Activated T-helper 2 cell treated with anti-CD3 and anti-CD28 coated beads, Interferon-gamma antibody, Interleukin-2, Interleukin-4, amounts not matched to agents 10 μg/mL and 5 μg/mL and 100 μg/mL, durations not matched to agents 14 hours and 24 hours and 36 hours (primary cell): ENCODE measurements around the gene TMPRSS3. TPM values are rescaled to one million over a fixed set of nuclear protein-coding genes. Genes with fewer than 3 reads are reported as not detected.
A peak's percentile ranks its signal among the peaks of the same experiment; 100 is the strongest.
"Not testable (repeated sequence)": the region's sequence is repeated elsewhere in the genome, so short reads cannot be mapped to it uniquely, and the experiment has no call there.

ENCODE experiments used
- DNase-seq: peaks from one replicate; pipeline ENCODE4 v3.0.0; 2021; ENCODE audit warnings: low spot score
- H3K27ac Mint-ChIP-seq: one replicate; pipeline ENCODE4 v1.8.0; 2021; ENCODE audit warnings: mixed read lengths
- H3K27me3 Mint-ChIP-seq: one replicate; pipeline ENCODE4 v1.8.0; 2021; ENCODE audit warnings: low read depth, mixed read lengths
- H3K36me3 Mint-ChIP-seq: one replicate; pipeline ENCODE4 v1.8.0; 2021; ENCODE audit warnings: low read depth, mixed read lengths
- H3K4me1 Mint-ChIP-seq: one replicate; pipeline ENCODE4 v1.8.0; 2021; ENCODE audit warnings: low read depth, mixed read lengths
- H3K4me3 Mint-ChIP-seq: one replicate; pipeline ENCODE4 v1.8.0; 2021; ENCODE audit warnings: low read depth, mild to moderate bottlenecking, moderate library complexity, mixed read lengths
- H3K9me3 Mint-ChIP-seq: one replicate; pipeline ENCODE4 v1.8.0; 2021; ENCODE audit warnings: mixed read lengths
- intact Hi-C: fragments of 100-400 bp; cut with micrococcal nuclease; formaldehyde crosslinking; loops from one replicate; pipeline ENCODE4 v1.15.1; 2023
- total RNA-seq: library from RNA; stranded (reverse); gene quantifications from 2 replicates; pipeline ENCODE4 v1.2.3, GENCODE V29; 2022

Gene TMPRSS3
- total RNA-seq, 1 donor from 2014 or later: 88.1 TPM

GRCh38 chr21:42412636-42412933, 16.7 kb upstream of the TMPRSS3 start:
- Mint-ChIP-seq H3K36me3 (peaks cover 9% of the 10 kb centered on the region), H3K27ac (no peak overlapping the region), H3K9me3 (peaks cover 2% of the 10 kb centered on the region), H3K4me3 (no peak overlapping the region), H3K27me3 (no peaks in the 10 kb centered on the region), H3K4me1 (peaks cover 54% of the 10 kb centered on the region)
- intact Hi-C loops: no loop called here
- no peak for DNase-seq

GRCh38 chr21:42411891-42412635, 16.2 kb upstream of the TMPRSS3 start:
- DNase-seq: no peak
- Mint-ChIP-seq H3K36me3 (peaks cover 14% of the 10 kb centered on the region), H3K27me3 (no peaks in the 10 kb centered on the region), H3K27ac (no peak overlapping the region), H3K9me3 (no peaks in the 10 kb centered on the region), H3K4me3 (no peak overlapping the region), H3K4me1 (peaks cover 55% of the 10 kb centered on the region)
- intact Hi-C loops: no loop called here

GRCh38 chr21:42411197-42411869, 15.5 kb upstream of the TMPRSS3 start:
- Mint-ChIP-seq H3K27me3 (no peaks in the 10 kb centered on the region), H3K36me3 (peaks cover 22% of the 10 kb centered on the region), H3K4me3 (no peak overlapping the region), H3K4me1 (peaks cover 59% of the 10 kb centered on the region), H3K27ac (no peak overlapping the region), H3K9me3 (no peaks in the 10 kb centered on the region)
- no peak for DNase-seq
- intact Hi-C loops: no loop called here

- Mint-ChIP-seq H3K4me1 (peaks cover 40% of the 10 kb centered on the region), H3K27ac (peak overlapping the region; percentile 74), H3K36me3 (peaks cover 41% of the 10 kb centered on the region), H3K9me3 (no peaks in the 10 kb centered on the region), H3K4me3 (peak overlapping the region; percentile 14), H3K27me3 (no peaks in the 10 kb centered on the region)
- DNase-seq: no peak
- intact Hi-C loops: loop anchor here (5.0 to 10.0 kb wide), 2 partner anchors 72 to 405 kb away; no protein-coding TSS in a partner anchor
Observed at GRCh38 chr21:42409366-42409765, 13.5 kb upstream of the TMPRSS3 start.

- H3K4me1 Mint-ChIP-seq: peaks cover 35% of the 10 kb centered on the region
- H3K9me3 Mint-ChIP-seq, H3K27ac Mint-ChIP-seq, DNase-seq, H3K4me3 Mint-ChIP-seq, H3K27me3 Mint-ChIP-seq: not testable (repeated sequence)
- intact Hi-C loops: loop anchor here (5.0 to 10.0 kb wide), 2 partner anchors 71 to 404 kb away; no protein-coding TSS in a partner anchor
- peaks cover 48% of the 10 kb centered on the region for H3K36me3 Mint-ChIP-seq
Observed at GRCh38 chr21:42408718-42409117, 12.9 kb upstream of the TMPRSS3 start.

- H3K9me3 Mint-ChIP-seq: no peaks in the 10 kb centered on the region
- H3K4me1 Mint-ChIP-seq: peaks cover 30% of the 10 kb centered on the region
- peaks cover 54% of the 10 kb centered on the region for H3K36me3 Mint-ChIP-seq
- H3K4me3 Mint-ChIP-seq: peak overlapping the region; percentile 93
- intact Hi-C loops: loop anchor here (5.0 to 10.0 kb wide), 2 partner anchors 70 to 403 kb away; no protein-coding TSS in a partner anchor
- no peaks in the 10 kb centered on the region for H3K27me3 Mint-ChIP-seq
- H3K27ac Mint-ChIP-seq: peak overlapping the region; percentile 90
- DNase-seq: no peak
Observed at GRCh38 chr21:42407476-42407875, 11.6 kb upstream of the TMPRSS3 start.

- peaks cover 58% of the 10 kb centered on the region for H3K36me3 Mint-ChIP-seq
- peaks cover 32% of the 10 kb centered on the region for H3K4me1 Mint-ChIP-seq
Observed at GRCh38 chr21:42406866-42407265, 11.0 kb upstream of the TMPRSS3 start.

GRCh38 chr21:42406201-42406621, 10.4 kb upstream of the TMPRSS3 start:
- H3K9me3 Mint-ChIP-seq: peaks cover 7% of the 10 kb centered on the region
- intact Hi-C loops: loop anchor here (1.0 to 10.0 kb wide), 3 partner anchors 19 to 401 kb away; no protein-coding TSS in a partner anchor
- H3K4me1 Mint-ChIP-seq: peaks cover 38% of the 10 kb centered on the region
- H3K4me3 Mint-ChIP-seq: peak overlapping the region; percentile 93
- H3K36me3 Mint-ChIP-seq: peaks cover 64% of the 10 kb centered on the region
- peak; percentile 63 for DNase-seq
- no peaks in the 10 kb centered on the region for H3K27me3 Mint-ChIP-seq
- H3K27ac Mint-ChIP-seq: peak overlapping the region; percentile 90

More at GRCh38 chr21:42406866-42407265, 11.0 kb upstream of the TMPRSS3 start:
- H3K27ac Mint-ChIP-seq: peak overlapping the region; percentile 90
- H3K4me3 Mint-ChIP-seq: peak overlapping the region; percentile 93
- peaks cover 2% of the 10 kb centered on the region for H3K9me3 Mint-ChIP-seq
- DNase-seq: no peak
- no peaks in the 10 kb centered on the region for H3K27me3 Mint-ChIP-seq
- intact Hi-C loops: loop anchor here (1.0 to 10.0 kb wide), 3 partner anchors 18 to 402 kb away; no protein-coding TSS in a partner anchor

GRCh38 chr21:42405064-42406013, 9.5 kb upstream of the TMPRSS3 start:
- Mint-ChIP-seq H3K4me1 (peaks cover 40% of the 10 kb centered on the region), H3K27me3 (no peaks in the 10 kb centered on the region), H3K36me3 (peaks cover 67% of the 10 kb centered on the region), H3K4me3 (peak overlapping the region; percentile 93), H3K27ac (peak overlapping the region; percentile 90), H3K9me3 (peaks cover 7% of the 10 kb centered on the region)
- intact Hi-C loops: loop anchor here (1.0 to 10.0 kb wide), 3 partner anchors 20 to 401 kb away; no protein-coding TSS in a partner anchor
- no peak for DNase-seq

- Mint-ChIP-seq H3K27ac (peak overlapping the region; percentile 90), H3K9me3 (peaks cover 7% of the 10 kb centered on the region), H3K4me1 (peaks cover 40% of the 10 kb centered on the region), H3K4me3 (peak overlapping the region; percentile 93), H3K27me3 (no peaks in the 10 kb centered on the region), H3K36me3 (peaks cover 68% of the 10 kb centered on the region)
- intact Hi-C loops: loop anchor here (5.0 to 10.0 kb wide), 2 partner anchors 123 to 400 kb away; no protein-coding TSS in a partner anchor
- DNase-seq: no peak
Observed at GRCh38 chr21:42404539-42404938, 8.7 kb upstream of the TMPRSS3 start.

GRCh38 chr21:42403611-42404231, 7.9 kb upstream of the TMPRSS3 start, which contains the start of gene UBASH3A:
Gene UBASH3A, plus strand, starts transcription at chr21:42403902. Its CDS starts 44 bp downstream, at chr21:42403946.
- intact Hi-C loops: loop anchor here (1.0 to 10.0 kb wide), 6 partner anchors 10 to 399 kb away; no protein-coding TSS in a partner anchor
- H3K4me3 Mint-ChIP-seq: peak within 1 kb of the TSS; percentile 93

More at GRCh38 chr21:42403611-42404231, 7.9 kb upstream of the TMPRSS3 start, which contains the start of gene UBASH3A:
- Mint-ChIP-seq H3K9me3 (peaks cover 7% of the 10 kb centered on the region), H3K27me3 (no peaks in the 10 kb centered on the region), H3K27ac (peak within 1 kb of the TSS; percentile 90), H3K36me3 (peaks cover 76% of the 10 kb centered on the region), H3K4me1 (peaks cover 42% of the 10 kb centered on the region)
- peak; percentile 68 for DNase-seq
